ENCODE measurements around the gene CASS4. TPM values are rescaled to one million over a fixed set of nuclear protein-coding genes. Genes with fewer than 3 reads are reported as not detected.

The CASS4 gene
- total RNA-seq, 1 experiment from 2014 or later, result 0.64 TPM

DNA sequence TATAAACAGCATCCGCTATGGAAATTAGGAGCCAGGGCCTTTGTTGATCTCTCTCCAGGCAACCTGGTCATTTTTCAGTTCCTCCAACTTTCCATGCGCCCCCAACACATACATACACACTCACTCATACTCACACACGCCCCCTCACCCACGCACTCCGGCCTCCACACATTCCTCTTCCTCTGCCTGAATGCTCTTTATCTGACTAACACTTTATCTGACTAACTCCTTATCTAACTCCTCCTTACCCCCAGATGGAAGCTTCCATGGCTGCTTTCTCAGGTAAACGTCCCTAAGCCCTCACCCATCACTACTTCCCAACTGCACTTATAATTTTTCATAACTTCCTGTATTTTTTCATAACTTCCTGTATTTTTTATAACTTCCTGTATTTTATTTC, 17.4 kb downstream of the CASS4 start:
- Mint-ChIP-seq H3K4me1 (ENCODE audit: low read depth, unreplicated experiment) (peaks cover 23% of the 10 kb centered on the region), H3K4me3 (ENCODE audit: unreplicated experiment) (no peak overlapping the region), H3K27ac (ENCODE audit: unreplicated experiment) (no peak overlapping the region), H3K9me3 (ENCODE audit: unreplicated experiment) (no peaks in the 10 kb centered on the region), H3K36me3 (ENCODE audit: insufficient read depth, unreplicated experiment) (no peaks in the 10 kb centered on the region), H3K27me3 (ENCODE audit: insufficient read depth, unreplicated experiment) (no peaks in the 10 kb centered on the region)
- Histone ChIP-seq H3K4me1 (peaks cover 11% of the 10 kb centered on the region), H3K36me3 (ENCODE audit: control insufficient read depth, insufficient read depth, low read length) (no peaks in the 10 kb centered on the region), H3K27me3 (replicated peaks; ENCODE audit: control insufficient read depth, insufficient read depth, low read length) (no peaks in the 10 kb centered on the region), H3K4me3 (ENCODE audit: low read depth, low read length) (no peak overlapping the region), H3K9me3 (no peaks in the 10 kb centered on the region; the same call in 1 of the 2 replicates)
- POLR2A ChIA-PET, result no interaction called here
- CTCF ChIA-PET, result no interaction called here
- TF ChIP-seq, protein P1, sequence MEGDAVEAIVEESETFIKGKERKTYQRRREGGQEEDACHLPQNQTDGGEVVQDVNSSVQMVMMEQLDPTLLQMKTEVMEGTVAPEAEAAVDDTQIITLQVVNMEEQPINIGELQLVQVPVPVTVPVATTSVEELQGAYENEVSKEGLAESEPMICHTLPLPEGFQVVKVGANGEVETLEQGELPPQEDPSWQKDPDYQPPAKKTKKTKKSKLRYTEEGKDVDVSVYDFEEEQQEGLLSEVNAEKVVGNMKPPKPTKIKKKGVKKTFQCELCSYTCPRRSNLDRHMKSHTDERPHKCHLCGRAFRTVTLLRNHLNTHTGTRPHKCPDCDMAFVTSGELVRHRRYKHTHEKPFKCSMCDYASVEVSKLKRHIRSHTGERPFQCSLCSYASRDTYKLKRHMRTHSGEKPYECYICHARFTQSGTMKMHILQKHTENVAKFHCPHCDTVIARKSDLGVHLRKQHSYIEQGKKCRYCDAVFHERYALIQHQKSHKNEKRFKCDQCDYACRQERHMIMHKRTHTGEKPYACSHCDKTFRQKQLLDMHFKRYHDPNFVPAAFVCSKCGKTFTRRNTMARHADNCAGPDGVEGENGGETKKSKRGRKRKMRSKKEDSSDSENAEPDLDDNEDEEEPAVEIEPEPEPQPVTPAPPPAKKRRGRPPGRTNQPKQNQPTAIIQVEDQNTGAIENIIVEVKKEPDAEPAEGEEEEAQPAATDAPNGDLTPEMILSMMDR (IDR thresholded peaks at IDR 0.05; ENCODE audit: insufficient read depth in 1 of 2, low read depth in 1 of 2, low read length in 1 of 2, severe bottlenecking in 1 of 2, unreplicated experiment in 1 of 2), result no peak
- DNase-seq, result no peak
- no TSS peak for BruUV-seq (replicated peaks)
- intact Hi-C loops (cut with micrococcal nuclease; ENCODE audit: unreplicated experiment), result no loop called here

DNA sequence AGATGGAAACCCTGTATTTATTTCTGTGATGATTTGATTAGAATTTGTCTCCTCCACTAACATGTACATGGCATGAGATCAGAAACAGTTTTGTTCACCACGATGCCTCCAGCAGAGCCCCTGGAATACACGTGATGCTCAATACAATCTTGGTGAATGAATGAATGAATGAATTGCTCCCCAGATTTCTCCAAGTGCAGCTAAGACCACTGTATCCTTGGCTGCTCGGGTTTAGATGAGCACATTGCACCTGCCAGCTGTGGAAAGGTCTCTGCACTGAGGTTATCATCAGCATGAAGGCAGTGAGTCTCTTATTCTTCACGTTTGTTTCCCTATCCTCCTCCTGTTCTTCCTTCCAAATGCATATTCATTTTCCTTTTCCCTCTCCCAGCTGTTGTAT, 17.9 kb downstream of the CASS4 start:
- Histone ChIP-seq H3K9me3 (no peaks in the 10 kb centered on the region; the same call in 1 of the 2 replicates), H3K4me3 (ENCODE audit: low read depth, low read length) (no peak overlapping the region), H3K27me3 (replicated peaks; ENCODE audit: control insufficient read depth, insufficient read depth, low read length) (no peaks in the 10 kb centered on the region), H3K4me1 (peaks cover 11% of the 10 kb centered on the region), H3K36me3 (ENCODE audit: control insufficient read depth, insufficient read depth, low read length) (no peaks in the 10 kb centered on the region)
- ChIA-PET POLR2A (no interaction called here), CTCF (no interaction called here)
- no peaks in the 10 kb centered on the region for H3K36me3 Mint-ChIP-seq (ENCODE audit: insufficient read depth, unreplicated experiment)
- TF ChIP-seq, protein P1 (IDR thresholded peaks at IDR 0.05; ENCODE audit: insufficient read depth in 1 of 2, low read depth in 1 of 2, low read length in 1 of 2, severe bottlenecking in 1 of 2, unreplicated experiment in 1 of 2), result no peak
- peaks cover 19% of the 10 kb centered on the region for H3K4me1 Mint-ChIP-seq (ENCODE audit: low read depth, unreplicated experiment)
- H3K27ac Mint-ChIP-seq (ENCODE audit: unreplicated experiment), result no peak overlapping the region
- DNase-seq, result no peak
- H3K9me3 Mint-ChIP-seq (ENCODE audit: unreplicated experiment), result no peaks in the 10 kb centered on the region
- H3K27me3 Mint-ChIP-seq (ENCODE audit: insufficient read depth, unreplicated experiment), result no peaks in the 10 kb centered on the region
- intact Hi-C loops (cut with micrococcal nuclease; ENCODE audit: unreplicated experiment), result no loop called here
- no peak overlapping the region for H3K4me3 Mint-ChIP-seq (ENCODE audit: unreplicated experiment)
- BruUV-seq (replicated peaks), result no TSS peak

DNA sequence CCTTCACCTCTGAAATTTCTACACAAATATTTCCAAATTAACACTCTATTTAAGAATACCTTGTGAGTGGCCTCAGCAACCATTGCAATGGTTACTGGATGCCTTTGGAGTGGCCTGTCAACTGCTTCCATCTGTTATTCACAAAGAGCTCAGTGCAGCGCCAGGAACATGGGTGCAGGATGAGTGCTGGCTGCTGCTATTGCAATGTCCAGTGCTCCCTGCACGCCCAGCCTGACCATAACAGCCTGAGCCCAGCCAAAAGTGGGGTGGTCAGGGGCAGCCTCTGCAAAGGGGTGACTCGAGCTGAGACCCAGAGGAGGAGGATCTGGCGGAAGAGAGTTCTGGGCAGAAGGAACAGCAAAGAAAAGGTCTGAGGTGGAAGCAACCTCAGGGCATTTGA, 18.4 kb downstream of the CASS4 start:
- no peaks in the 10 kb centered on the region for H3K27me3 ChIP-seq (replicated peaks; ENCODE audit: control insufficient read depth, insufficient read depth, low read length)
- no peak overlapping the region for H3K4me3 ChIP-seq (ENCODE audit: low read depth, low read length)
- H3K36me3 Mint-ChIP-seq (ENCODE audit: insufficient read depth, unreplicated experiment), result no peaks in the 10 kb centered on the region
- TF ChIP-seq, protein P1 (IDR thresholded peaks at IDR 0.05; ENCODE audit: insufficient read depth in 1 of 2, low read depth in 1 of 2, low read length in 1 of 2, severe bottlenecking in 1 of 2, unreplicated experiment in 1 of 2), result no peak
- H3K27ac Mint-ChIP-seq (ENCODE audit: unreplicated experiment), result no peak overlapping the region
- no peaks in the 10 kb centered on the region for H3K36me3 ChIP-seq (ENCODE audit: control insufficient read depth, insufficient read depth, low read length)
- no peaks in the 10 kb centered on the region for H3K27me3 Mint-ChIP-seq (ENCODE audit: insufficient read depth, unreplicated experiment)
- no TSS peak for BruUV-seq (replicated peaks)
- no peak overlapping the region for H3K4me3 Mint-ChIP-seq (ENCODE audit: unreplicated experiment)
- intact Hi-C loops (cut with micrococcal nuclease; ENCODE audit: unreplicated experiment), result no loop called here
- POLR2A ChIA-PET, result no interaction called here
- H3K4me1 ChIP-seq, result peaks cover 11% of the 10 kb centered on the region
- no peaks in the 10 kb centered on the region; the same call in 1 of the 2 replicates for H3K9me3 ChIP-seq
- no peak for DNase-seq
- CTCF ChIA-PET, result no interaction called here
- peaks cover 19% of the 10 kb centered on the region for H3K4me1 Mint-ChIP-seq (ENCODE audit: low read depth, unreplicated experiment)
- H3K9me3 Mint-ChIP-seq (ENCODE audit: unreplicated experiment), result no peaks in the 10 kb centered on the region
